Suprapubic skin (tissue), 4 donors: ENCODE results near the gene ULK4.

Experiments used
- EP300 ChIP-seq: sonication (generic); formaldehyde crosslinking; IDR thresholded peaks from one replicate; pipeline ENCODE4 v1.6.1; 2017; ENCODE audit warnings: antibody characterized with exemption
- POLR2AphosphoS5 ChIP-seq, 3 donors: sonication (generic); formaldehyde crosslinking; IDR thresholded peaks; one replicate each; pipeline ENCODE4 v1.6.1; 2017; ENCODE audit warnings: antibody characterized with exemption in 3 of 3
- TF ChIP-seq, protein P1 (sequence below), 2 donors: fragments of 200-600 bp in 1 of 2; fragments of 450-650 bp in 1 of 2; sonication (generic) in 1 of 2; IDR thresholded peaks; one replicate each; pipeline ENCODE4 v1.5.1; 2016 to 2019; ENCODE audit warnings: antibody characterized with exemption in 2 of 2, mild to moderate bottlenecking in 1 of 2, moderate library complexity in 1 of 2

DNA sequence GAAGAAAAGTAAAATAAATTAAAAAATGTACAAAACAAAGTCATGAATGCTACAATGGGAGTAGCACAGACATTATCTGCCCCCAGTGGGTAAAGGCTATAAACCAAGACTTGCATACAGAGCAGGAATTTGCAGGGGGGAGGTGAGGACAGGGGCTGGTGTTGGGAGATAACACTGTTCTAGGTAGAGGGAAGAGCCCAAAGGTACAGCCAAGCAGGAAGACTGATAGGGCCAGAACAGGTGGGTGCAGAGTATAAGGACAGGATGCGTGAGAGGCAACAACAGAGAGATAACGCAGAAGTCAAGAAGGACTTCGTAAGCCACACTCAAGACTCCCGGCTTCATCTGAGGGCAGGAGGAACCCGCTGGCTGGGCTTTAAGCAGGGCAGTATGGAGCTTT lies 616.1 kb downstream of the ULK4 start:
- TF ChIP-seq, protein P1, sequence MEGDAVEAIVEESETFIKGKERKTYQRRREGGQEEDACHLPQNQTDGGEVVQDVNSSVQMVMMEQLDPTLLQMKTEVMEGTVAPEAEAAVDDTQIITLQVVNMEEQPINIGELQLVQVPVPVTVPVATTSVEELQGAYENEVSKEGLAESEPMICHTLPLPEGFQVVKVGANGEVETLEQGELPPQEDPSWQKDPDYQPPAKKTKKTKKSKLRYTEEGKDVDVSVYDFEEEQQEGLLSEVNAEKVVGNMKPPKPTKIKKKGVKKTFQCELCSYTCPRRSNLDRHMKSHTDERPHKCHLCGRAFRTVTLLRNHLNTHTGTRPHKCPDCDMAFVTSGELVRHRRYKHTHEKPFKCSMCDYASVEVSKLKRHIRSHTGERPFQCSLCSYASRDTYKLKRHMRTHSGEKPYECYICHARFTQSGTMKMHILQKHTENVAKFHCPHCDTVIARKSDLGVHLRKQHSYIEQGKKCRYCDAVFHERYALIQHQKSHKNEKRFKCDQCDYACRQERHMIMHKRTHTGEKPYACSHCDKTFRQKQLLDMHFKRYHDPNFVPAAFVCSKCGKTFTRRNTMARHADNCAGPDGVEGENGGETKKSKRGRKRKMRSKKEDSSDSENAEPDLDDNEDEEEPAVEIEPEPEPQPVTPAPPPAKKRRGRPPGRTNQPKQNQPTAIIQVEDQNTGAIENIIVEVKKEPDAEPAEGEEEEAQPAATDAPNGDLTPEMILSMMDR (IDR thresholded peaks at IDR 0.05), result no peak
- TF ChIP-seq EP300 (no peak), POLR2AphosphoS5 (IDR thresholded peaks at IDR 0.05) (no peak)
